Measurements from ENCODE around the gene SCGB3A2.

SCGB3A2 gene, protein sequence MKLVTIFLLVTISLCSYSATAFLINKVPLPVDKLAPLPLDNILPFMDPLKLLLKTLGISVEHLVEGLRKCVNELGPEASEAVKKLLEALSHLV

DNA sequence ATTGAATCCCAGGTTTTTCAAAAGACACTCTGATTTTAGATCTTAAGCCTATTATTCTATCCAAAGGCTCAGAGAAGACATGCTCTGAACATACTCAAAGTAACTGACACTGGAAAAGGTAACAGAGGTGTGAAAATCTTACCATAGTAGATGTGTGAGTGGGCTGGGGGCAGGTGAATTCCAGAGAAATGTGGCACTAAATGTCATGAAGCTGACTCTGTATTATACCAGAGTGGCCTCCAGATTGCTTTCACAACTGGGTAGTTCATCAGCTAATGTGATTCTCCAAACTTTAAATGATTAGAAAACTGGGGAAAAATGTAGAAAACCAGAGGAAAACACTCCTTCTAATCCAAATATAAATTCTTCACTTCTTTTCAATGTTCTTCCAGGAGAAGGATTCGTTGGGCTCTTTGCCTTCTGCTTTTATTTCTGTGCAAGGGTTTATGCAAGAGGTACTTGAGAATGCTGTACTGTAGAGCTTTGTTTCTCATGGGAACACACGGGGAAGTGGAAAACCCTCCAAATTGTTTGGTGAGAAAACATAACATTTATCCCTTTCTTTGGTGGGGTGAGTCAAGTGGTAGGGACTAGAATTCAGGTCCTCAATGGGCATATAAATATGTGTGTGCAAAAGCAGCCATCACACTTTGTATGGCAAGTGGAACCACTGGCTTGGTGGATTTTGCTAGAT, at the start of gene SCGB3A2:
SCGB3A2 (plus strand) TSS at position 646 of the 694 bp plus-strand sequence. CDS start 93 bp downstream, outside the sequence.
- DNase-seq (ENCODE audit: low spot score) = no peak

DNA sequence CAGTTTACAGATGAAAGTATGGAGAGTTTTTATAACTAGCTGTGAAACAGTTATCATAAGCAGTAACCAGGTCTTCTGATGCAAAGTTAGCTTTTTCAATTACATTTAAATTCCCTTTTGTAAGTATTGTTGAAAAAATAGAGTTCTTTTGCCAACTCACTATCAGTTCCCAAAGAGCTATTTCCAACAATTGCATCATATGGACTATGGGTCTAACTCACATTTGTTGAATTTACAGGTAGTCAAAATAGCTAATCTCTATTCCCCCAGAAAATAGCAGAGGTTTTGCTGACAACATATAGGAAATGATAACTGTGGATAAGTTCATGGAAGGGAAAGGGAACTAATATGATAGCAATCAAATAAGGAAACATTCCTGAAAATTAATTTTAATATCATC, 48.5 kb upstream of the SCGB3A2 start:
- DNase-seq (ENCODE audit: low spot score) = no peak

DNA sequence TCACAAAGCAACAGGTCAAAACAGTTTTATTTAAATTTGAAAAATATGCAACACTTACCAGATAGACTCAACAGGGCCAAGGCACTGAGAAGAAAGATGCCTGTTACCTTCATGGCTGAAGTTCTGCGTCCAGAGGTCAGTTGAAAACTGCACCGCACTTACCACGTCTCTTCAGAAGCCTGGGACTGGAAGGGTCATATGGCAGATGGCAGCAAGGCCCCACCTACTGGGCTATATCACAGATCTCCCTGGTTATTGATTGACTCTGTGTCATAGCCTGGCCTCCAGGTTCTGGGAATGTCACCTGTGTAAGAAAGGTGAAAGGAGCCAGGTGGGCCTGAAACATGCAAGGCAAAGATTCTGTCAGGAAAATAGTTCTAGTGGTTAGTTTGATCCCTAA, 47.0 kb upstream of the SCGB3A2 start, which contains the start of gene SPINK1:
SPINK1 (minus strand) TSS at position 207 of the 400 bp plus-strand sequence; CDS start at position 113, 94 bp downstream.
- no peak for DNase-seq (ENCODE audit: low spot score)

DNA sequence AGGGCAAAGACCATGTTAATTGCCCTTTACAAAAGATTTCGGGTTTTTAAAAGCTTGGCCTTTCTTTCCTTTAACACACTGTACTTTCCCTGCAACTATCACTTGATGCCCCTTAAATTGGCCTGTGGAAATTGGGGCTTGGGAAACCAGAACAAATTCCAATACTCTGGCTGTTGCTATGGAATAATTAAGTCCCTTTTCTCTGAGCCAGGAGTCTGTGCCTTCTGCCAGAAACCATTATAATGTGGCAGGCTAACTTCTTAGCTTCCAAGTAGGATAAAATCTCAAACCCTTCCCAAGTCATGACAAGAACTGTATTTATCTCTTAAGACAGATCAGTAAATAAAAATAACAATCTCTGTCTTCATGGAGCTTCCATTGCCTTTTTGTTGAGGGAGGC, 46.0 kb upstream of the SCGB3A2 start:
- no peak for DNase-seq (ENCODE audit: low spot score)

DNA sequence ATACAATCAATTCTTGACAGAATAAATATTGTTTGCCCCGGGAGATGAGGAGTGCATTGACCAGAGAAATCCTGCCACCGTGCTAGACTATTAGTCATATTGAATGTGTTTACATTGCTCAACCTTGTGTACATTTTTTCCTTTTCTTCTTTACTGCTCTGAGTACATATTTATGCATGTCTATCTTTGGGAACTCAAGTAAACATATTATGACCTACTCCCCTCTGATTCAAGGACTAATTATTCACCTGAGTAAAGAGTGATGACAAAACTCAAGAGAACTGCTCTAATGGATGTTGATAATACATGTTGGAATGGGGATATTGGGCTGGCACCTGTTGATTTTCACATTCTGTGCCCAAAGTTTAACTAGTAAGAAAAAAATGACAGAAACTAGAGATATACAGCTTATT, 43.1 kb upstream of the SCGB3A2 start:
- no peak for DNase-seq (ENCODE audit: low spot score)

DNA sequence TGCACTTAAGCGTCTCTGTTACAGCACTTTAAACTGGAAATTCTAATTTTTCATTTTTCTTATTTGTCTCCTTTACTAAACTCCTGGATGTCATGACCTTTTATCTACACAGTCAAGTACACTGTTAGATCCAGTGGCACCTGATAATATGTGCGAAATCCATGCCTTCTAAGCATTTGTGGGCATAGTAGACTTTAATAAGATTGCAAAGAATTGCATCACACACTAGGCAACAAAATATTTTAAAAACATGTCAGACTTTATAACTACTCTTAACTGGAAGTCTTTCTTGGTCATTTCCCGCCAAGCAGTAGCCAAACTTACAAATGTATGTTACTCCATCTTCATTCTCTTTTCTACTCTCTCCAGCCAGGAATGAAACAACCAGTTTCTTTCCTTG, 42.1 kb upstream of the SCGB3A2 start:
- DNase-seq (ENCODE audit: low spot score) = no peak

DNA sequence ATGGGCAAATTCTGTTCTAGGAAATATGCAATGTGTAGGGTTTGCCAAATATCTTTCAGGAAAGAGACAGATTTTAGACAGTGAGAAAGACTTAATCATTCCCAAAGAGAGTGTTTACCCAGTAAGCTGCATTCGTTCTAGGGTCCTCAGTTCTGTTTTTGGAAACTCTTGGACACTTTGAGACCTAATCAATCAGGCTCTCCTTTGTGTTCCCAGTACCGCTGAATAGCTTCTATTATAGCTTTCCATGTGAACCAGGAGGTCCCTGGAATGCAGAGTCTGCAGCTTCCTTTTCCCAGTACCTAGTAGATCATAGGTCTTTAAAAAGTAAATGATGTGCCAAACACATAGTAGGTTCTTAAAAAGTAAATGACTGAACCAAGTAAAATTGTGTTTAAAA, 35.6 kb upstream of the SCGB3A2 start:
- DNase-seq (ENCODE audit: low spot score) = no peak

DNA sequence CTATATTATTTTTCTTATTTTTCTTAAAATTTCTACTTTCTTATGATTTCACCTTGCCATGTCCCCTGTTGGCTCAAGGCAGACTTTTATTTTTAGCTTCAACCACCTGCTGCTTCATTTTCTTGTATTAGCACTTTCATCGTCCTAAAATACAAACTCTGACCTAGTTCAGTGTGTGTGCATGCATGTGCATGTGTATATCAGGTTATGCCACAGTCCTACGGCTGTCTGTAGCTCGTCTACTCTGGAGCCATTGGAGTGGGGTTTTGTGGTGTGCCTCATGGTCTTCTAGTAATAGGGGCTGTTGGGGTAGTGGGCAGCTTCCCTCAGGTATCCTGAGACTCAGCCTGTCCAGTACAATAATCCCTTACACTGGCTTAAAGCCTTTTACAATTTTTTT, 33.7 kb upstream of the SCGB3A2 start:
- no peak for DNase-seq (ENCODE audit: low spot score)

DNA sequence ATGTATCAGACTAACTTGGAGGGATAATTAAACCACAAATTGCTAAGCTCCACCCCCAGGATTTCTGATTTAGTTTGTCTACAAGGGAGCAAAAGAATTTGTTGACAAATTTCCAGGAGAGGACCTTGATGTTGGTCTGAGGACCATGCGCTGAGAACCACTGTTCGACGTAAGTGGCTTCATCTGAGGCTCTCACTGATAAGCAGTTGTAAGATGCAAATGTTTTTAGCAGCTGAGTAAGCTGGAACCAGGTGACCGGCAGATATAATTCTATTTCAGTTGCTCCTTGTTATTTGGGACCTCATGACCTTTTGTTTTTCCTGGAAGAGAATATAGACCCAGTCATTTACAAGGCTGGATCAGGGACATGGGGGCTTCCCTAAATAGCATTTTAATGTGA, 32.9 kb upstream of the SCGB3A2 start:
- DNase-seq (ENCODE audit: low spot score) = no peak

DNA sequence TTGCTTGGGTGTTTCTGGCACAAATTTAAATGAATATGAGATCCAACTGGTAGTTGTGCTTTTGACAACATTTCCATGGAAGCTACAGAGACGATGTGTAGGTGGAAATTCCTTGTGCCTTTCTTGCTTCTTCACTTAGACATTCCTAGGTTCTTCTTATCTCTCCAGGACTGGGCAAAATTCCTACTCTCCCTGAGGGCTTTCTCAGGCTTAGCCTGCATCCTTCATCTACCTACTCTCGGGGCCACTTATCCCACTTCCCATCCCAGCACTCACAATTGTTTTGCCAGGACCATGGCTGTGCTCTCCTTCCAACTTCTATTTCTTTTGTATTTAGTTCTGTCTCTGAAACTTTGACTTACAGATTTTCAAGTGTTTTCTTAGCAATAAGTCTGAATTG, 29.3 kb upstream of the SCGB3A2 start:
- no peak for DNase-seq (ENCODE audit: low spot score)

DNA sequence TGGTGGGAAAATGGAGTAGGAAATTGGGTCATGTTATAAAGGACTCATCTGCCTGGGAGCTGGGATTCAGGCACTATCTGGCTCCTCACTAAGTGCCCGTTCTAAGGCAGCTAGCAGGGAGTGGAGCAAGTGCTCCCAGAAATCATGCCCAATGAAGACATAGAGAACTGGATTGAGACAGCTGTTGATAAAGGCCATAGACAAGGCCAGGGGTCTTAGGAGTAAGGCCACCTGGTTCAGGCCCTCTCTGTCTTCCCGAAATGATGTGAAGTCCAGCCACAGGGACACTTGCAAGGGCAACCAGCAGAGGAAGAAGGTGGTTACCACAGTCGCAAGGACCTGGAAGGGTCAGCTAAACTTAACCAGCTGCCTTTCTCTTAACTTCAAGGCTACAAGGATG, 26.9 kb upstream of the SCGB3A2 start:
- DNase-seq (ENCODE audit: low spot score) = no peak

DNA sequence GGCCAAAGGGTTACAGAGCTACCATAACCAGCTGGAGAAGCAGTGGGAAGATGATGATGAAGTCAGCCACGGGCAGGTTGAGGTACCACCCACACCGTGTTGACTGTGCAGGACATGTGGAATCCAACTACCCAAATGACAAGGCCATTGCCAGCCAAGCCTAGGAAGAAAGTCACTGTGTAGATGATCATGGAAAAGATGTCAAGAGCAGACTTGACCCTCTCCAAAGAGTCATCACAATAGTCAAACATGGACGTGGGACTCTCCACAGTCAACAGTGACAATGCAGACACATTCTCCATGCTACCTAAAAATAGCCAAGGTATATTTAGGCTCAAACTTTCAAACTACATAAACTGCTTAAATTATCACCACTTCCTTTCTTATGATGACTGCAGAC, 26.1 kb upstream of the SCGB3A2 start:
- no peak for DNase-seq (ENCODE audit: low spot score)

DNA sequence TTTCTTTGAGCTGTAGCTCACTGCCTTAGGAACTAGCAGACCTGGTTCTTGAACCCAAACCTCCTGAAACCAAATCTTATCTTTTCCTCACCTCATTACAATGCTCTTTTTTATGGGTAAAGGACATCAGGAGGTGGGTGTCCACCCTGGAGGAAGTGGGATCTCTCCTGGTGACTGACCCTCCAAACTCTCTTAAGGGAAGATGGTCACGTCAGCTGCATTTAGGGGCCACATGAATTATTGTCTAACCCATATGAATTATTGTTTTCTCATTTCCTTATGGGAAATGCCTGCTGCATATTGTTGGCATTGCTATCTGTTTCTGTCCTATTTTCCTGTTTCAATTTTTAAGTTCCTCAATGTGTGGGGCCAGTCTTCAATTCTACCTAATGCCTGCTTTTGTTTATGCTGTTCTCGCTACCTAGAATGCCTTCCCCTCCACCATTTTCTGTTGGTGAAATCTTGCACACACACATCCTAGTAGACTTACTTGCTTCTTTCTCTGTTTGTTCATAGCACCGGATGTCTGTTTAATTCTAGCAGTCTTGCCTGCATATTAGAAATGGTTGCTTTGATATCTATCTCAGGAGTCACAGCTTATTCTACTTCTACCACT, 25.0 kb upstream of the SCGB3A2 start:
- no peak for DNase-seq (ENCODE audit: low spot score)

DNA sequence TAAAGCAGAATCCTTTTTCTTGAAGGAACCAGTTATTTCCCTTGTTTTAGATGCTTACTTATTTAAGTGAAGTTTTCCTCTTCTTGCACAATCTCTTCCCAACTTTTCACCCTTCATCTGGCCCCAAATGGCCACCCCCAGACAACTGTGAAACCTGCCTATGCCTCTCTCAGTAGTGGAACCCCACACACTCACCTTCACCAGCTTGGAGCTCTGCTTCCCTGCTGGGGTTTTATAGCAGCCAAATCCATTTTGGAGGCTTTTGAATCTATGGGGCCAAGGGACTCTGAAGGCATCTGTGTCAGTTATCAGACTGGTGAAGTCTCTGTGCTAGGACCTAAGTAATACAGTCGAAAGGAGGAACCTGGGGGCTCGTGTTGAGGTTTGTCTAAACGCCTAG, 24.2 kb upstream of the SCGB3A2 start:
- DNase-seq (ENCODE audit: low spot score) = no peak

DNA sequence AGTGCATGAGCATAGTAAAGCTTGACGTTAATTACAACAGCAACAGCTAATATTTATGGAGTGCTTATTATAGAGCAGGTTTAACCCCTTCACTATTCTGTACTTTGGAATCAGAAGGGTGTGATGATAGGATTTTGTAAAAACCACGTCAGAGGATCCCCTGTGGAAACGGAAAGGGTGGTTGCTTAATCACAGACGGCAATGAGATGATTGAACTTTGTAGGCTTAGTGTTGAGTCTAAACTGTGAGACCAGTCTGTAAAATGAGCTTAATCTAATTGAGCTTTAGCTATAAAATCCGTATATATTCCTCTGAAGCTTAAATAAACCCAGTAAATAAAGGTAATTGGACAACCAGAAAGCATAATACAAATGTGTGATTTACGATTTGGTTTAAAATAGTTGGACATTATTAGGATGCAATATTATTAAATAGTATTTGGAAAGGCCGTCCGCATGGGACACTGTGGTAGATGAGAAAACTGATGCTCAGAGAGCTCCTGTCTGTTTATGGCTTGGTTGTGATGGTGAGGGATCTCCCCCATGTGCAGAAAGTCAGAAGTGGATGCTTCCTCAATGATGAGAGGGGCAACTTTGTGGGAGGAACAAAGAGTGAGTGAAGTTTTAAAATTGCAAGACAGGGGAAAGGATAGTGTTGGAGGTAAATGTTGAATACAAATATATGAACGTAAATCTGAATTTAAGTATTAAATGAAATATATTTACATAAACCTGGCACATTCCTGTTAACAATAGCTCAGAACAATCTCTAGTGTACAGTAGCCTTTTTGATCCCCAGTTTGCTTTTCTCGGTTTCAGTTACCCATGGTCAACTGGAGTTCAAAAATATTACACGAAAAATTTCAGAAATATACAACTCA, 23.4 kb upstream of the SCGB3A2 start:
- no peak for DNase-seq (ENCODE audit: low spot score)

DNA sequence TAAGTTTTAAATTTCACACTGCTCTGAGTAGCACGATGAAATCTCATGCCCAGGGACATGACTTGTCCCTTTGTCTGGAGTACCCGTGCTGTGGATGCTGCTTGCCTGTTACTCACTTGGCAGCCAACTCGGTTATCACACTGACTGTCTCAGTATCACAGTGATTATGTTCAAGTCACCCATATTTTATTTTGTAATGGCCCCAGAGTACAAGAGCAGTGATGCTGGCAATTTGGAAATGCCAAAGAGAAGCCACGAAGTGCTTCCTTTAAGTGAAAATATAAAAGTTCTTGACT, 22.8 kb upstream of the SCGB3A2 start:
- no peak for DNase-seq (ENCODE audit: low spot score)

DNA sequence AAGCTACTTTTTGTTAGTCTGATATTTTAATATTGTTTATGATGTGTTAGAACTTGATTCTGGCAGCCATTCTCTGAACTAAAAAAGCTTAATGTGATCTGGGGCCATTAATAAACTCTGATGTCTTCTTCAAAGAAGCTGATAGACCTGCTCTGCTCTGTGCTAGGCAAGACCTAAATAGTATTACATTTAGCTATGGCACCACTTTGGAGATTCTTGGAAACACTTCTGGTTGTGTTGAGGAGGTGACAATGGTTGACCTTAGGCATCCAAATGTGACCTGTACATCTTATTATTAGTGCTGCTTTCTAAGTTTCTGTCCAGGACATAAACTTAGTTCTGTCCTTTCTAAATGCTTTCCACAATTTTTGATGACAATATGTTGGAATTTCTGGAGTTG, 21.7 kb upstream of the SCGB3A2 start:
- no peak for DNase-seq (ENCODE audit: low spot score)

DNA sequence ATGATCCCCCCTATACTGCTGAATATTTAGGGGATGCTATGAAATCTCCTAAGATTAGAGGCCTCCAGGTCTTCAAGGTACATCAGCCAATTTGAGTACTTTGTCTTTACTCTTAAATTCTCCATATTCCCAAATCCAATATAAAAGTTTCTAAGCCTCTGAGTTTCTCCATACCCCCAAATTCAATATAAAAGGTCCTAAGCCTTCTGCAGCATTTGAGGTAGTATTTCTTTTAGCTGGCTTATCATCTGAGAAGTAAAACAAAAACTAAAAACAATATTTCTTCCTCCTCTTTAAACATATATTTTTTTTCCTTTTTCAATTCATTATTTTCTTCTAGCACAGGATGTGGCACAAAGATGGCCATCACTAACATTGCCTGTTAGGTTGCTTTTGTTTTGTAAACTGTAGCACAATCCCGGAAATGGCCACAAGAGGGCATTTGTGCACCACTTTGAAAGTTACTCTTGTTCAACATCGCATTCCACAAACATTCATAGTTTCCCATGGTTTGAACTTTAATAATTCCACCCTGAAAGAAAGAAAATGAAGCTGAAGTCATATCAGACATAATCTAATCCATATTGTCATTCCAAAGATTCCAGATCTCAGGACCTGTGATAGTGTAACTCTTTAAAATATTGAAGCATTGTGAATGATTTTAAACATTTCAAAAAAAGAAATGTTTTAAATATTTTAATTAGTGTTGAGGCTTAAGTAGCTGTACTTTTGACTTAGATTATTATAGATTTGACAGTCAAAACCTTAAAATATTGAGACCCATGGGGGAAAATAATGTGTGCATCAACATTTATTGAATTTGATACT, 21.0 kb upstream of the SCGB3A2 start:
- DNase-seq (ENCODE audit: low spot score) = peak; percentile 57

DNA sequence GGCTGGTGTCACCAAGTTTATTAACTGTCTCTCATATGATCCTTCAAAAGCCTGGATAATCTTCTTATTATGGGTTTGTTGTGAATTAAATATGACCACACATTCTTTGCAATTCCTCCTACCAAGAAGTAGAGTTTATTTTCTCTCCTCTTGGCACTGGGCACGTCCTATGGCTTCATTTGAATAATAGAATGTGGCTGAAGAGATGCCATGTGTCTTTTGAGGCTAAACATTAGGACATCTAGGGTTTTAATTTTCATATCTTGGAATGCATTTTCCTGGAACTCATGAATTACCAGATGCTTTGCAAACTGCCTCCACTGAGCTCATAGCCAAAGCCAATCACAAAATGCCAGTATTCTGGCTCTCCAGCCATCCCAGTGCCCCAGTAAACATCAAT, 19.9 kb upstream of the SCGB3A2 start:
- no peak for DNase-seq (ENCODE audit: low spot score)

DNA sequence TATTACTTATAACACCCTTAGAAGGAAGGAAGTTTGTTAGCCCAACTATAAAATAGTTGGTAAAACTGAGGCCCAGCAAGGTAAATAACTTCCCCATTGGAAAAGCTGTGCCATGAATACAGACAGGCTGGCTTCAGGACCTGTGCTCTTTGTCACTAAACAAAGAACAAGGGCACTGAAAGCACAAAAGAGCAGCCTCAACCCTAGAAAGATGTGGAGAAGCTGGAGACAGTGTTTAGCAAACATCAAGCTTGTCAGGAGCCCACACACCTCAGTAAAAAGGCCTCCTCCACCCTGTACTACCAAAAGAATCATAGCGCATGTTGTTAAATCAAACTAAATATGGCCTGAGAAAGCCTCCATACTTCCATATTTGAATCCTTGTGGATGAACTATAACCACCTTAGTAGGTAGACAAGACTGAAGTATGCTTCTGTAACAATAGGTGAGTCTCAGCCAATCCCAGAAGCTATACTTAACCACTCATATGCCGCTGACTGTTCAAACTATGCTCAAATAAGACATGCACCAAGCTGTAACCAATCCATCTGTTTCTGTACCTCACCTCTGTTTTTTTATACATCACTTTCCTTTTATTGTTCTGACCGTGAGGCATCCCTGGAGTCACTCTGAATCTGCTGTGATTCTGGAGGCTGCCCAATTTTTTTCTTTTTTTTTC, 18.4 kb upstream of the SCGB3A2 start:
- DNase-seq (ENCODE audit: low spot score) = no peak

DNA sequence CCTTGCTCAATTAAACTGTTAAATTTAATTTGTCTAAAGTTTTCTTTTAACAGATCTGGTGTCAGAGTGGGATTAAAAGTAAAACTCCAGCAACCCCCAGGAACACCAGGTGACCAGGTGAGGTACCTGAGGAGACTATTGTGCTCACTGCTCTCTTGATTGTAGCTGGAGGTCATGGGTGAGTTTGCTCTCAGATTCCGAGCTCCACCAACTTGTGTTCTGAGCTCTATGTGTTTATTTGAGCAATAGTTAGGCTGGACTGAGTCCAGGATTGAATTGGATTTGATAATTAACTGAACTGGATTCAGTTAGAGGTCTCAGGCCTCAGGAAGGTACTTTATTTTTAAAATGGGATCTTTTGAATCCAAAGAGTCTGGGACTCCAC, 17.9 kb upstream of the SCGB3A2 start:
- DNase-seq (ENCODE audit: low spot score) = no peak
